IMR-90 (cell line): ENCODE data around the gene GABRB3. TPM values are rescaled to one million over a fixed set of nuclear protein-coding genes. Genes with fewer than 3 reads are reported as not detected.

Experiments used
- ATAC-seq: fragments of 200-7000 bp; cut with Tn5 transposase; 2 replicates; pipeline ENCODE4 v1.9.1; 2020; ENCODE audit warnings: low read depth, mild to moderate bottlenecking, moderate library complexity
- BruUV-seq: library from RNA; stranded (reverse); fragments of 400-500 nt; replicated peaks from 2 replicates; lab custom pipeline; 2021; lab: Mats Ljungman, UMichigan
- CTCF ChIA-PET: fragments of 300-600 bp; formaldehyde crosslinking; extraction: SDS; loops from one replicate; lab custom pipeline; 2021; ENCODE audit warnings: antibody characterized with exemption; lab: Yijun Ruan, JAX
- POLR2A ChIA-PET: fragments of 300-600 bp; sonication (Branson Sonifier 250); formaldehyde crosslinking; loops from one replicate; lab custom pipeline; 2022; ENCODE audit warnings: antibody characterized with exemption; ENCODE audit not compliant: unreplicated experiment; lab: Charles Lee
- DNase-seq: peaks from one replicate; pipeline ENCODE4 v3.0.0; 2013
- H2AFZ ChIP-seq: replicated peaks from 2 replicates; pipeline ENCODE3; 2013; ENCODE audit warnings: low read length, mild to moderate bottlenecking; ENCODE audit not compliant: poor library complexity
- H2AK5ac ChIP-seq: 2 replicates; pipeline ENCODE4 v1.6.1; 2013; ENCODE audit warnings: low read depth, low read length, inconsistent platforms
- H2AK9ac ChIP-seq: replicated peaks from 2 replicates; pipeline ENCODE3; 2013; ENCODE audit warnings: mild to moderate bottlenecking, low read depth, low read length, moderate library complexity; ENCODE audit not compliant: poor library complexity
- H2BK120ac ChIP-seq: 2 replicates; pipeline ENCODE4 v1.6.1; 2013; ENCODE audit warnings: low read depth, low read length, inconsistent platforms
- H2BK15ac ChIP-seq: 3 replicates; pipeline ENCODE4 v1.6.1; 2013; ENCODE audit warnings: low read depth, low read length, inconsistent platforms
- H2BK20ac ChIP-seq: 2 replicates; pipeline ENCODE4 v1.6.1; 2013; ENCODE audit warnings: low read depth, mild to moderate bottlenecking, inconsistent platforms, low read length, moderate library complexity
- H2BK5ac ChIP-seq: 2 replicates; pipeline ENCODE4 v1.6.1; 2013; ENCODE audit warnings: mild to moderate bottlenecking, low read depth, low read length, inconsistent platforms; ENCODE audit not compliant: poor library complexity, severe bottlenecking
- H3K14ac ChIP-seq: replicated peaks from 2 replicates; pipeline ENCODE4 v1.6.1; 2013; ENCODE audit warnings: low read depth, low read length, inconsistent platforms
- H3K18ac ChIP-seq: 2 replicates; pipeline ENCODE4 v1.6.1; 2013; ENCODE audit warnings: low read depth, low read length, control low read depth
- H3K23ac ChIP-seq: 2 replicates; pipeline ENCODE4 v1.6.1; 2013; ENCODE audit warnings: low read depth, low read length, inconsistent platforms
- H3K27ac ChIP-seq: 2 replicates; pipeline ENCODE4 v1.5.1; 2013; ENCODE audit warnings: mild to moderate bottlenecking, control low read depth, low read length; ENCODE audit not compliant: insufficient read depth
- H3K27me3 ChIP-seq: 2 replicates; pipeline ENCODE4 v1.6.1; 2013; ENCODE audit warnings: low read length; ENCODE audit not compliant: control insufficient read depth, insufficient read depth
- H3K36me3 ChIP-seq: 2 replicates; pipeline ENCODE4 v1.6.1; 2013; ENCODE audit warnings: low read length, mixed read lengths; ENCODE audit not compliant: control insufficient read depth, insufficient read depth
- H3K4ac ChIP-seq: 2 replicates; pipeline ENCODE4 v1.6.1; 2013; ENCODE audit warnings: low read depth, low read length, inconsistent platforms
- H3K4me1 ChIP-seq: 2 replicates; pipeline ENCODE4 v1.6.1; 2013; ENCODE audit warnings: low read length, mixed read lengths; ENCODE audit not compliant: control insufficient read depth, insufficient read depth
- H3K4me2 ChIP-seq: 2 replicates; pipeline ENCODE4 v1.6.1; 2013; ENCODE audit warnings: low read depth, mild to moderate bottlenecking, control low read depth, low read length, moderate library complexity
- H3K4me3 ChIP-seq: 2 replicates; pipeline ENCODE4 v1.5.1; 2013; ENCODE audit warnings: low read depth, mild to moderate bottlenecking, control low read depth, low read length, moderate library complexity; ENCODE audit not compliant: insufficient read depth
- H3K56ac ChIP-seq: 2 replicates; pipeline ENCODE4 v1.6.1; 2013; ENCODE audit warnings: low read length, inconsistent platforms; ENCODE audit not compliant: insufficient read depth; ENCODE audit errors: extremely low read depth
- H3K79me1 ChIP-seq, 2 experiments: 2 replicates each; pipeline ENCODE4 v1.6.1; 2013; ENCODE audit warnings: low read length in 2 of 2, inconsistent platforms in 1 of 2, low read depth in 1 of 2
- H3K9ac ChIP-seq: 2 replicates; pipeline ENCODE4 v1.6.1; 2013; ENCODE audit warnings: low read depth, low read length, control low read depth
- H3K9me1 ChIP-seq: 2 replicates; pipeline ENCODE4 v1.6.1; 2013; ENCODE audit warnings: low read length, inconsistent platforms; ENCODE audit not compliant: insufficient read depth
- H3K9me3 ChIP-seq: 2 replicates; pipeline ENCODE4 v1.6.1; 2013; ENCODE audit warnings: low read length; ENCODE audit not compliant: control insufficient read depth, insufficient read depth
- H4K20me1 ChIP-seq: 2 replicates; pipeline ENCODE4 v1.6.1; 2013; ENCODE audit warnings: low read length, inconsistent platforms; ENCODE audit not compliant: insufficient read depth
- H4K5ac ChIP-seq: 2 replicates; pipeline ENCODE4 v1.6.1; 2013; ENCODE audit warnings: mild to moderate bottlenecking, low read depth, low read length, control low read depth
- H4K8ac ChIP-seq, 2 experiments: 2 replicates each; pipeline ENCODE4 v1.6.1; 2013; ENCODE audit warnings: low read depth in 2 of 2, low read length in 2 of 2, control low read depth in 1 of 2, inconsistent platforms in 1 of 2
- H4K91ac ChIP-seq: 2 replicates; pipeline ENCODE4 v1.6.1; 2013; ENCODE audit warnings: low read depth, low read length, inconsistent platforms; ENCODE audit not compliant: insufficient read depth
- CEBPB ChIP-seq: IDR thresholded peaks from 2 replicates; pipeline ENCODE4 v1.6.1; 2012; ENCODE audit warnings: low read depth, low read length, improper control_type of control experiment
- CHD1 ChIP-seq: IDR thresholded peaks from 2 replicates; pipeline ENCODE4 v1.6.1; 2012; ENCODE audit warnings: low read depth, low read length, improper control_type of control experiment
- CTCF ChIP-seq: conservative IDR thresholded peaks from 2 replicates; pipeline ENCODE4 v1.5.1; 2012; ENCODE audit warnings: mild to moderate bottlenecking, low read depth, low read length, improper control_type of control experiment
- ELK1 ChIP-seq: fragments of 150-350 bp; IDR thresholded peaks from 2 replicates; pipeline ENCODE4 v1.6.1; 2016; ENCODE audit warnings: low read depth, mild to moderate bottlenecking, low read length, moderate library complexity, borderline replicate concordance
- MAFK ChIP-seq: IDR thresholded peaks from 2 replicates; pipeline ENCODE4 v1.6.1; 2012; ENCODE audit warnings: low read depth, low read length, improper control_type of control experiment
- MAZ ChIP-seq: IDR thresholded peaks from 2 replicates; pipeline ENCODE4 v1.6.1; 2012; ENCODE audit warnings: low read depth, mild to moderate bottlenecking, low read length, improper control_type of control experiment, moderate library complexity, borderline replicate concordance
- NFE2L2 ChIP-seq: fragments of 150-350 bp; IDR thresholded peaks from 2 replicates; pipeline ENCODE4 v1.6.1; 2016; ENCODE audit warnings: low read depth, mild to moderate bottlenecking, low read length
- RFX5 ChIP-seq: IDR thresholded peaks from 2 replicates; pipeline ENCODE4 v1.8.0; 2012; ENCODE audit warnings: low read depth, mild to moderate bottlenecking, low read length, moderate library complexity
- USF2 ChIP-seq: fragments of 150-350 bp; IDR thresholded peaks from 2 replicates; pipeline ENCODE4 v1.6.1; 2017; ENCODE audit warnings: mild to moderate bottlenecking, antibody characterized with exemption, low read length, low read depth
- WGBS, 2 experiments: methylation state at CpG; one replicate each; pipeline versions ENCODE4 v1.1.5 to v1.1.7; 2013; ENCODE audit warnings: missing lambda C conversion rate in 2 of 2; ENCODE audit not compliant: insufficient read length in 1 of 2; ENCODE audit errors: extremely low coverage in 2 of 2; 5-methylcytosine and 5-hydroxymethylcytosine counted together
- dilution Hi-C: fragments of 300-500 bp; cut with HindIII; formaldehyde crosslinking; loops from one replicate; pipeline ENCODE4 v1.14.3; 2018; ENCODE audit warnings: low sequenced_read_pairs; ENCODE audit not compliant: unreplicated experiment
- in situ Hi-C: fragments of 300-500 bp; cut with MboI; formaldehyde crosslinking; loops from 3 replicates; pipeline ENCODE4 v1.14.3; 2019; ENCODE audit warnings: low sequenced_read_pairs, inconsistent platforms, mixed read lengths
- intact Hi-C: fragments of 100-400 bp; cut with micrococcal nuclease; formaldehyde crosslinking; loops from 2 replicates; pipeline ENCODE4 v1.10.0; 2022
- polyA plus RNA-seq, 3 experiments: library from polyadenylated mRNA; depleted of rRNA; stranded (reverse); fragments of >200 nt; gene quantifications; 2 replicates each; pipeline ENCODE4 v1.2.3, GENCODE V29; 2012; ENCODE audit warnings: low replicate concordance in 1 of 3
- total RNA-seq: library from RNA; depleted of rRNA; stranded (reverse); fragments of >200 nt; gene quantifications from 2 replicates; pipeline ENCODE4 v1.2.3, GENCODE V29; 2012

GABRB3 gene
- total and polyA plus RNA-seq, 2 of the 4 experiments (the other 2 are of a cell fraction) = 0.36 to 0.54 TPM

- Histone ChIP-seq H3K9ac (no peak overlapping the region), H3K56ac (no peak overlapping the region), H3K23ac (no peak overlapping the region), H2AK9ac (no peak overlapping the region), H4K20me1 (no peaks in the 10 kb centered on the region), H3K27me3 (no peaks in the 10 kb centered on the region), H2AFZ (no peak overlapping the region), H3K14ac (no peak overlapping the region), H4K8ac (no peak overlapping the region), H3K27ac (no peak overlapping the region), H3K9me3 (peaks cover 23% of the 10 kb centered on the region), H2AK5ac (no peak overlapping the region), H3K4me2 (no peak overlapping the region), H3K4me1 (no peaks in the 10 kb centered on the region), H3K4ac (no peak overlapping the region), H2BK5ac (no peak overlapping the region), H2BK15ac (no peak overlapping the region), H3K18ac (no peak overlapping the region), H2BK120ac (no peak overlapping the region), H3K4me3 (no peak overlapping the region), H4K91ac (no peak overlapping the region), H4K5ac (no peak overlapping the region), H3K9me1 (no peaks in the 10 kb centered on the region), H3K79me1 (no peaks in the 10 kb centered on the region), H3K36me3 (no peaks in the 10 kb centered on the region), H2BK20ac (no peak overlapping the region)
- DNase-seq = no peak
- CTCF ChIA-PET = no interaction called here
- in situ Hi-C loops (no loop called here), dilution Hi-C loops (no loop called here), intact Hi-C loops (no loop called here)
- 35% methylated on average over 14 of the region's 32 CpGs; no CpG with 5 or more reads in 1 of the 2 experiments for WGBS, 2 experiments
- no peak for ATAC-seq
- POLR2A ChIA-PET = no interaction called here
- TF ChIP-seq MAFK (no peak), CEBPB (no peak), CTCF (no peak), ELK1 (no peak), NFE2L2 (no peak), USF2 (no peak), CHD1 (no peak), RFX5 (no peak), MAZ (no peak)
- BruUV-seq = no TSS peak
Measured at GRCh38 chr15:26670116-26670515, 102.8 kb downstream of the GABRB3 start.
